Urothelium cell line (cell line): Measurements from ENCODE around the gene ALDH1L1.

Experiments
- DNase-seq: peaks from one replicate; pipeline ENCODE4 v3.0.0; 2011; ENCODE audit warnings: low spot score, mixed read lengths
- FAIRE-seq: peaks from 2 replicates; lab custom pipeline; 2011; peaks lifted over from hg19 to GRCh38; lab: Jason Lieb, UNC

Gene ALDH1L1

DNA sequence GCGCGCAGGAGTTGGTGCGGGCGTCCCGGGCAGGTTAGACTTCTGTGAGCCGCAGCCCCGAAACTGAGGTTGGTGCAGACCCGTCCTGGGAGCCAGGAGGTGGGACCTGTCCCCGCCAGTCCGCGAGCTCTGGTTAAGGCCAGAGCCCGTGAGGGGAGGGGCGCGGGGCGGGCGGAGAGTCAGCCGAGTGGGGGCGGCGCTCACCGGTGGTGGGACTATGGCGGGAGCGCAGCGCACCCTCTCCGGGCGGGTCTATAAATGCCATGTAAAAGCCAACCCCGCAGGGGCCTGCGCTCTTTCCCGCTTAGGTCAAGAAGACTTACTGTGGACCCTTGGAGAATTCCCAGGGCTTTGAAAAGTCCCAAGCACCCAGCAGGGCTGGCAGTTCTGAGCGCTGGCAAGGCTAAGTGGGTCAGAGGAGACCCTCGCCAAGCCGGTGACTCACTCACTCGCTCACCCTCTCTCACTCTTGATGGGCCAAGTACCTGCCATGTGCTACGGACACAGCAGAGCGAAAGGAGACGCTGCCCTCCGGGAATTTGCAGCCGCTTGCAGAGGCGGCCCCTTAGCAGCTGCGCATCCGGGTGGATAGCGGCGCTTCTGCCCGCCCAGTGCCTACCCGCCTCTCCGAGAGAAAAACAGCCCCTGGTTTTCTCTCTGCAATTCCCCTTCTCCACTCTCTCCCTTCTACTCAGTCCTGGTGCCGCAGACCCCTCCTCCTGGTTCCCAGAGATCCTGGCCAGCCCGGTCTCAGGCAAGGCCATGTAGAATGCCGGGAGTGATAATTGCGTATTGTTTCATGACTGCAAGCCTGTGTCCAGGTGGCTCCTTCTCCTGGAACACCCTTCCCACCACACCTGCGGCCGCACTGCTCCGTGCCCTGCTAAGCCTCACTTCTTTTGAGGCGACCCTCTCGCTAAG lies at the start of gene ALDH1L1:
Gene ALDH1L1, minus strand, starts transcription at position 110 of the 921 bp plus-strand sequence. CDS start 19,607 bp downstream, outside the sequence.
- FAIRE-seq (no peak), DNase-seq (peak; percentile 72)

DNA sequence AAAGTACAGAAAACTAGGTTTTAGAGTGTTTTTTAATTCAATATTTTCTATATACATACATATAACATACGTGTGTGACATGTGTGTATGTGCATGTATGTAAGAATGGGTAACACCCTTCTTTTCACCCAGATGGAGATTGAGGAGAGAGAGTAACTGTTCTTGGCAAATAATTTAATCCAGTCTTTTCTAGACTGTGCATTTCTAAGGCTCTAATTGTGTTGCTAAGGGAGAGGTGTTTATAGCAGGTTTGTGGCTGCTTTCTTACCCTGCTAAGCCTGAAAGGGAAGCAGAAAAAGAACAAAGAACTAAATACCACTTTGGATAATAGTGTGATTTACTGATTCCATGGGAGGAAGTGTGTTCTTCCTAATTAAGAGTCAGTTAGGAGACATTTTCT lies 46.0 kb upstream of the ALDH1L1 start:
- DNase-seq (no peak), FAIRE-seq (no peak)

DNA sequence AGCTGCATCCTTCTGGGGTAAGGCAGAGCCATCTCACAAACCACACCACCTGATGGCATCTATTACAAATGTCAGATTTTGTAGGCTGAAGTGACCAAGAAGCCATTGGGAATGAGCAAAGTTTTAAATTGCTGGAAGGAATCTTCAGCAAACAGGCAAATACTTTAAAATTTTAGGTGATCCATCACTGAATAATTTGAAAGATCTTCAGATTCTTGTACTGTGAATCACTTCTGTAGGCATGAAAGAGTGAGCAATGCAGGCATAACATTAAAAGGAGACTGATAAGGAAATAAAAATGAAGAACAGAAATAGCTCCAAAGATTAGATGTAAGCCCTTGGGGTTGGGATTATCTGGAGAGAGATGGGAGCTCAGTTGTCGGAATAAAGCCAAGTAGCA lies 36.0 kb upstream of the ALDH1L1 start:
- DNase-seq = no peak
- no peak for FAIRE-seq

DNA sequence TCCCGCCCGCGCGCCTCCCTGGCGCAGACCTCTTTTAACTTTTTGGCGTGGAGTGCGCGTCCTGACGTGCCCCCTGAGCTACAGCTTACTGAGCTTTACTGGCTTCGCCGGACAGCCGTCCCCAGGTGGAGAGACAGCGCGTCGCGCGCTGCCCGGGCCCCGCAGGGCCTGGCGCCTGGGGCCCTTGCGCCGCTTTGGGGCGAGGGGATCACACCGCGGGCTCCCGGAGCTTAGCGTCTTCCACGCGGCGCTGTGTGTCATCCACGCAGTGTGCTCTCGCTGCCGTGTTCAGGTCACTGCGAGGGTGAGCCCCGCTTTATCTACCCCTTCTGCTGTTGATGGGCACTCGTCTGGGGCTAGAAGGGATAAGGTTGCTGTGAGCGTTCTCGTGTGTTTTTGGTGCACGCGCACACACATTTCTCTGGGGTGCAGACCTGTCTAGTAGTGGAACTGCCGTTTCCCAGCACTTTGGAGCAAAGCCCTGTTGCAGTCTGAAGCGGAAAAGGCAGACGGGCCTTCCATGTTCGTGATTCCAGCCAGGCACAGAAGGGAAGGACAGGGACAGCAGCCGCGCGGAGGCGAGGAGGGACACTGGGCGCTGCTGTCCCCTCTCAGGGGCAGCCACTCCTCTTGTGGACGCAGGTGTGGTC lies 33.1 kb upstream of the ALDH1L1 start:
- FAIRE-seq (peak; percentile 59), DNase-seq (no peak)

DNA sequence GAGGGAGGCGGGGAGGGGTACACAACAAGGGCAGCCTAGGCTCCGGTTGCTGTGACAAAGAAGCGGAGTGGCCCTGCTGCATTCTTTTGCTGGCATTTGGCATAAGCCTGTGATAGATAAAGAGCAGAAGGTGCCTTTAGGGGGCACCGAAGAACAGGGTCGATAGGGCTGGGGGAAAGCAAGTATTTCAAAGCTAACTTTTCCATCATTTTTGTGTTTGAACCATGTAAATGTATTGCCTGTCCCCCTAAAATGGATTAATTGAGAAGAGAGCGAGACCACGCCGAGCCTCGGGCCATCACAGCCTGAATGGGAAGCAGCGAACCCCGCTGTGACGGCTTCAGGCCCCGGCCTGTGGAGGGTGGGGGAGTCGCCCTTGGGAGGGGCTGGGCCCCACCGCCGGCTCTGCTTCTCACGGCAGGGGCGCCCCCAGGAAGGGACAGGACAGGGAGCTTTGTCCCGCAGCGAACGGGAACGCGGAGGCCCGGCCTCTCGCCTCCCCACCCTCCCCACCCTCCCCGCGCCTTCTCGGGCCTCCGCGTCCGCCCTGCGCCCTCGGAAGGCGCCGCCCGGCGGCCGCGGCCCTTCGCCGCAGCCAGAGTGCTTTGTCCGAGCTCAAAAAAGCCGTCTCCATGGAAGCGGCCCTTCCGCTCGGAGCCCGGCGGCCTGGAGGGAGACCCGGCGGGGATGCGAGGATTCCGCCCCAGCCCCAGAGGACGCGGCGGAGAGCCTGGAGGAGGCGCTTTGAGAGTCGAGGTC lies 32.4 kb upstream of the ALDH1L1 start:
- FAIRE-seq (no peak), DNase-seq (peak; percentile 58)

DNA sequence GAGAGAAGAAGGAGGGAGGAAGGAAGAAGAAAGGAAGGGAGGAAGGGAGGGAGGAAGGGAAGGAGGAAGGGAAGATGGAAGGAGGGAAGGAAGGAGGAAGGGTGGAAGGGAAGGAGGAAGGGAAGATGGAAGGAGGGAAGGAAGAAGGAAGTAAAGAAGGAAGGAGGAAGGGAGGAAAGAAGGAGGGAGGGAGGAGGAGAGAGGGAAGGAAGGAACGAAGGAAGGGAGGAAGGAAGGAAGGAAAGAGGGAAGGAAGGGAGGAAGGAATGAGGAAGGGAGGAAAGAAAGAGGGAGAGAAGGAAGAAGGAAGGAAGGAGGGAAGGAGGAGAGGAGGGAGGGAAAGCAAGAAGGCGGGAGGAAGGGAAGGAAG lies 31.8 kb upstream of the ALDH1L1 start:
- DNase-seq = no peak

DNA sequence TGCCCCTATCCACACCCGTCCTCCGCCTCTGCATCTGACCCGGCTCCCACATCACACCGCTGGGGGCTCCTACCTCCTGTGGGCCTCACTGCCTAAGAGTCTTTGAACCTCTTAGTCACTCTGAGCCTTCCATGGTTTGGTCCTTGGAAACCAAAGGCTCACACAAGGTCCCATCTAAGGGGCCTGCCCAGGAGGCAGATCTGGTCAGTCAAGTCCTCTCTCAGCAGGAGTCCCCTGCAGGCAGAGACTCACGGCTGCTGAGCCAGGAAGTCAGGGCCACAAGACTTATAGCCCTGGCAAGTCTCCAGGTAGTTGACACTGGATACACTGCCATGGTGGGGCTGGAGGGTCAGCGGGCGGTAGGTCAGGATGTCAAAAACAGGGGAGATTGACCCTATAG lies 31.2 kb upstream of the ALDH1L1 start:
- FAIRE-seq (no peak), DNase-seq (no peak)

More for the DNA sequence above, 31.8 kb upstream of the ALDH1L1 start:
- FAIRE-seq = peak; percentile 79

DNA sequence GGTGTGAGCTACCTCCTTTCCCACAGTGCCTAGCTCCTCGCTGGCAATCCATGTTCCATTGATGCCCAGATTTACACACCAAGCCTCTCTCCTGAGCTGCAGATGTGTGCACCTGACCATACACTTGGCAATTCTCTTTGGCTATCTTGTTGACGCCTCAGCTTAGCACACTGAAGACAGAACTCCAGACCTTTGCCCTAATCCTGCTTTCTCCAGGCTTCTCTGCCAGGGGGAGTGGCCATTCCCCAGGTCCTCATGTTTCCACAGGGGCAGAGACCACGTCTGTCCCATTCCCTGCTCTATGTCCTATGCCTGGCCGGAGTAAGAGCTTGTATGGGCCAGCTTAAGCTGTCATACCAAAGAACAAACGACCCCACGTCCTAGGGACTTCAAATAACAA lies 30.2 kb upstream of the ALDH1L1 start:
- no peak for DNase-seq
- FAIRE-seq = no peak

DNA sequence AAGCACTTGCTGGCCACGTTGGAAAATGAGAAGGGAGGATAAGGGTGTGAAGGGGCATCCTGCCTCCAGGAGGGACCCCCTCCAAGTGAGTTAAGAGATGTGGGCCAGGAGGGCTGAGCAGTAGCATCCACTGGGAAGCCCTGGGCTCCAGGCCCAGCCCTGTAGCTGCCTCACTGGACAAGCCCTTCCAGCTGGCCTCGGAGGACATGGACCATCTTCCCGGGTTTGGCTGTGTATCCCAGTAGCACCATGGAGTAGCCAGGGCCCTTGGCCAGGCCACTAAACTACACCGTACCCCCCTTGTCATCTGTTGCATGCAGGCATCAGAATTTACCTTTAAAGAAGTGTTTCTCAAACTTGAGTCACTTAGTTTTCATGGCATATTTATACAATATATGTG lies 29.4 kb upstream of the ALDH1L1 start:
- DNase-seq (no peak), FAIRE-seq (no peak)

DNA sequence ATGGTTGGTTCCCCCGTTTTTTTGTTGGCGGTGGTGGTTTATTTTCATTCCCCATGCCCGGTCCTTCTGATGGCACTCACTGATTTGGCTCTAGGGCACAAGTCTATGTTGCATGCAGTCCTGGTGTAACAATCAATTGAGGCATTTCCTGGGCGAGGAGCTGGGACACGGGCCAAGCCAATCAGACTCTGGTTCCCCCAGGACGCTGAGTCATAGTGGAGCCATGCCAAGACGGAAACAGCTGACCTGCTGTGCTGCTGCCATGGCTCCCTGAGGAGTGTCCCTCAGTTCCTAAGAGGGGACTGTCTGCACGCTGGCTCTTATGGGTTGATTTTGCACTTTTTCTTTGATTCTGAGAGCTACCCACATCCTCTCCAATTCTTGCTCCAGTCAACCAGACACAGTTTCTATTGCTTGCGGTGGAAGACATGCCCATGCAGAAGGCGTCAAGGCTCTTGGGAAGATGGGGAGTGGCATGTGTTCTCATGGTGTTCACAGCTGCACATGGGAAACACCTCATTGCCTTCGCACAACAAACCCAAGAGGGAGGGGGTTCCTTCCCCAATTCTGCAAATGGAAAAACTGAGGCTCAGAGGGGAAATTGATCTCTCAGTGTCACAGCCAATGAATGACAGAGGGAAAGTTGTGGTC lies 28.3 kb upstream of the ALDH1L1 start:
- DNase-seq (peak; percentile 94), FAIRE-seq (peak; percentile 96)

DNA sequence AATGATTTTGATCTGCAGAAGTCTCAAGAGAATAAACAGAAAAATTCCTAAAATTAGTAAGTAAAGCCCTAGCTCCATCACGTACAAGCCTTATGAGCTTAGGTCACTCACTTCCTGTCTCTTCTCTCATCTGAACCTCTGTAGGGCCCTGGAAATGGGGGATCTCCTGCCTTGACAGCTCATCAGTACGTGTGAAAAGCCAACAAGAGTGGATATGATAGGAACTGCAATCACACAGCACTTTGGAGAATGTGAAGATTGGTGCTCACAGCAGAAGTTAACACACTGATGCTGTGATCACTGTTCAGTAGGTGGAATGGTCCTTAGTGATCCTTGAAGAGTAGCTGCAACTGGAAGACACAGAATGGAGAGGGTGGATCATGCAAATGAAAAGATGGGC lies 27.8 kb upstream of the ALDH1L1 start:
- DNase-seq = no peak
- no peak for FAIRE-seq

DNA sequence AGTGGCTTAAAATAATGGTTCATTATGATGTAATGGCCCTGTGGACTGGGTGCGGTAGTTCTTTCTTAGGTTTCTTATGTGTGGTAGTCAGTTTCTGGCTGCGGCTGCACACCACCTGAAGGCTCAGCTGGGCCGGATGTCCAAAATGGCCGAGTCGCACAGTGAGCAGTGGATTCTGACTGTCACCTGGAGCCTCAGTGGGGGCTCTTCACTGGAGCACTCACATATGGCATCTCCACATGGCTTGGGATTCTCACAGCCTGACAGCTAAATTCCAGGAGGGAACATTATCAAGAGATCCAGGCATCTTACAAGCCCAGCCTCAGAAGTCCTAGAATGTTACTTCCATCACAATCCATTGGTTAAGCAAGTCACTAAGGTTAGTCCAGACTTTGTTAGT lies 26.8 kb upstream of the ALDH1L1 start:
- no peak for FAIRE-seq
- no peak for DNase-seq

DNA sequence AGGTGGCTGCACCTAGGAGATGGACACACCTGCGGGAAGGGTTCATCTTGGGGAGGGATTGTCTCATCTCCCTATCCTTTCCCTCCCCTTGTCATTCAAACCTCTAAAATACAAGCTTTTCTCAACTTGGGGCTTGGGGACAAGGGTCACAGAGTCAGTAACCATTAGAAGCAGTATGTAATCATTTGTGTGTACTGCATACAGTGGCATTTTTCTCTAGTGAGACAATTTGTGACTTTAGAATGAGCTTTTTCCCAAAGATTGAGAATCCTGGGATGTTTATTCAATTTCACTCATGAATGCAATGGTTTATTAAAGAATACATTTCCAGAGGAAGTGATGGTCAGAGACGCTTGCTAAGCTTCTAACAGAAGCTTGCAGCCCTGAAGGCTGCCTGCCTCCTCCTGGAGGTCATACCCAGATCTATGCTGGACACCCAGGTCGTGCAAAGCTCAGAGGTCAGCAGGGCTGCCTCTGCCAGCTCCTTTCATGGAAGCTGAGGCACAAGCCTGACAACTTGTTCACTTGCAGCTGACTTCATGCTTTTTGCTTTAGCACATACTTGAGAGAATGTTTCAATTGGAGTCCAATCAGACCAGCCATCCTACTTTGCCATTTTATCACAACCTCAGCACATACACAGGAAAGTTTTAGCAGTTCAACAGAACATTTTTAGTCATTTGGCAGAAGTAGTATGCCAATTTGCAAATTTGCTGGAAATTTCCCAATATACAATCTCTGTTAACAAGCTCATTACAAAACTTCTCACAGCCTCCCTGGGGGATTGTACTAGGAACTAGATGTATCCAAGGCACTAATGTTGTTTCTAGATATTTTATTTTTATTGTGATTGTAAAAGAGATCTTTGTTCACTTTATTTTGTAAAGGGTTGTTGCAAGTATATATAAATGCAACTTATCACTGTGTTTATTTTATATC lies 25.6 kb upstream of the ALDH1L1 start:
- no peak for DNase-seq
- FAIRE-seq = no peak

DNA sequence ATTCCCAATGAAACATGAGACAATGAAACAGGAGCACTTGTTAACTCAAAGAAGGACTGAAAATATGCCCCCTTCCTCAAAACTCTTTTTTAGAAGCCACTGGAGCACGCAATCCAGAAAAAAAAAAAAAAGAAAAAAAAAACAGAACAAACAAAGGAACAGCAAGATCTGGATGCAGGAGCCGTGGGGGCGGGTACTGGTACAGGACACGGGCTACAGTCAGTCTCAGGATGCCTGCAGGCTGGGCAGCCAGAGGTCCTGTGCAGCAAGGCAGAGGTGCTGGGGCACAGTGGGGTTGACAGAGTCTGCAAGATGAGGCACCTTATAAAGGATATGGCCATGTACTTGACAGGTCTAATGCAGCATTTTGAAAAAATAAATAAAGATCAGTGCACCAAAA lies 22.3 kb upstream of the ALDH1L1 start:
- no peak for FAIRE-seq
- no peak for DNase-seq

DNA sequence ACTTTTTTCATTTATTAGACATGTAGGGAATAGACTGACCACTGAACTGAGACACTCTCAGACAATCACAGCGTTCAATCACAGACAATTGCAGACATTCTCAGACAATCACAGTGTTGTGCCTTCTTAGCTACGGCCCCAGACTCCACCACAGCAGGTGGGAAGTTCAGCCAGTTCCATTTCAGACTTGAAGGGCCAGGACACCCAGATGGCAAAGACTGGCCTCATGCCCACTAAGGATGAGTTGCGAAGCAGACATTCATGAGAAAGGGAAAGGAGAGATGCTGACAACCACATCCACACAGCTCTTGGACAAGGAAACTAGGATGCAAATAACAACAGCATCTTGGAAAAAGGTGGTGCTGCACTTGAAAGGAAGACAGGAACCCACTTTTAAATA lies 21.9 kb upstream of the ALDH1L1 start:
- DNase-seq (no peak), FAIRE-seq (peak; percentile 61)

DNA sequence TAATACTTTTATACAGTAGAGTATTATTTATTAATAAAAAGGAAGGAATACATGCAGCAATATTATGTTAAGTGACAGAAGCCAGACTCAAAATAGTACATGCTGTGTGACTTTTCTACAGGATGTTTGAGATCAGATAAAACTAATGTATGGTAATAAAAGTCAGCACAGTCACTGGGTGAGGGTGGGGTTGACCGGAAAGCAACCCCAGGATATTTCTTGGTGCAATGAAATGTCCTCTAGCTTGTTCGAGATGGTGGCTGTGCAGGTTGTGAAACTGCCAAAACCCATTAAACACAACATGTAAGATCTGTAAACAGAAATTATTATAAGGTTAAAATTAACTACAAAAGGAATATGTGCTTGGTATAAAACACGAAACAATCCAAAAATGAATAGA lies 20.8 kb upstream of the ALDH1L1 start:
- DNase-seq (no peak), FAIRE-seq (peak; percentile 37)

DNA sequence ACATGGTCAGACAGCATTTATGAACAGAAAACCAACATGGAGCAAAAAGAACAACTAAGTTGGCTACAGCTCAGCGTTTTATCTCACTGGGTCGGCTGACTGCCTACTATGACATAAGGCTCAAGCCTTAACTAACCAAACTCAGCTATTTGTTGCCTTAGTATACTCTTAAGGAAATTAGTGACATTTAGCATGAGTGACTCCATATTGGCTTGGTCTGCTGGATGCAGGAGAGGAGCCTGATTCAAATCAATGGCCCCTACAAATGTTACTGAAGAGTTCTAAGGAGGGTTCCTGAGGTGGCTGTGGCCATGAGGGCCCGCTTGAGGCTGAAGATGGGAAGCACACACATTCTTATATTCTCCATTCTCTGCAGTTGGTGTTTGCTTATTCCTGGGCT lies 20.1 kb upstream of the ALDH1L1 start:
- no peak for FAIRE-seq
- no peak for DNase-seq

DNA sequence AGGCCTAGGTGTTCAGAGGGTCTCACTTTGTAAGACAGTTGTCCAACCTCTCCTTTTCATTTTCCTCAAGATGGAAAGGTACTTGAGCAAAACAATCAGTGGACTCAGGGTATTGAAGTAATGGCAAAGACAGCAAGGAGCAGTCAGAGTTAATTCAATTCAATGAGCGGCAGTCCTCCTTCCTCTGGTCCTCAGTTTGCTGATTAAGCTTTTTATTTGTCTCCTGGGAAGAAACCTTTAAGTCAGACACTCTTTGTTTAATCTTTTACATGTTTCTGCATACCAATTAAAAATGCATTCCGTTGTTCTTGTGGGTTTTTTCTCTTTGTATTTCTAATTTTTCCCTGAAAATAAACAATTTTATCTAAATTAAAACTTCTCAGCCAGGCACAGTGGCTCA lies 18.9 kb upstream of the ALDH1L1 start:
- DNase-seq (no peak), FAIRE-seq (no peak)

DNA sequence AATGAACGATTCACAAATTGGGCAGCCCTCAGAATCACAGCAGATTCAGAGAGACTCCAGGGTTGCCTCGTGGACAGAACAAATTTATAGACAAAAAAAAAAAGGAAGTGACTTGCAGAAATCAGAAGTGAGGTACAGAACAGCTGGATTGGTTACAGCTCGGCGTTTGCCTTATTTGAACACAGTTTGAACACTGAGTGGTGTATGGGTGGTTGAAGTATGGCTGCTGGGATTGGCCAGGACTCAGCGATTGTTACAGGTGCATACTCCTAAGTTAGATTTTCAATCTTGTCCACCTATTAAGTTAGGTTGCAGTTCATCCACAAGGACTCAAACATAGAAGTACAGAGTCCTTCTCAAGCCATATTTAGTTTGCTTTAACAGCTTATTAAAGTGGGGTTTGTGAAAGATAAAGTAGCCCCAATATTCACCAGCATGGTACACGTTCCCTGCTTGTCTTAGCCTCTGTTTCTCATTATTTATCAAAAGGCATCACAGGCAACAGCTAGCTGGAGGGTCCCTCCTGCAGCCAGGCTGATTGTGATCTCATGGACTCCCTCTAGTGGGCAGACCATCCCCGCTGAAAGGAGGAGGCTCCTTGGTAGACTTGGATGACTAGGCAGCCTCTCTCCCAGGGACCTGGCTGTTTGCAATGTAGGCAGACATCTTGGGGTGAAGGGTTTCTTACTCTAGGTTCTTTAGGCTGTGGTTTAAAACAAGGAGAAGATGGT lies 17.6 kb upstream of the ALDH1L1 start:
- FAIRE-seq (peak; percentile 96), DNase-seq (peak; percentile 95)
